Measurements from ENCODE around the gene USP48. TPM values are rescaled to one million over a fixed set of nuclear protein-coding genes. Genes with fewer than 3 reads are reported as not detected.

Gene USP48
- total RNA-seq, 1 experiment from 2014 or later: 84.8 TPM

DNA sequence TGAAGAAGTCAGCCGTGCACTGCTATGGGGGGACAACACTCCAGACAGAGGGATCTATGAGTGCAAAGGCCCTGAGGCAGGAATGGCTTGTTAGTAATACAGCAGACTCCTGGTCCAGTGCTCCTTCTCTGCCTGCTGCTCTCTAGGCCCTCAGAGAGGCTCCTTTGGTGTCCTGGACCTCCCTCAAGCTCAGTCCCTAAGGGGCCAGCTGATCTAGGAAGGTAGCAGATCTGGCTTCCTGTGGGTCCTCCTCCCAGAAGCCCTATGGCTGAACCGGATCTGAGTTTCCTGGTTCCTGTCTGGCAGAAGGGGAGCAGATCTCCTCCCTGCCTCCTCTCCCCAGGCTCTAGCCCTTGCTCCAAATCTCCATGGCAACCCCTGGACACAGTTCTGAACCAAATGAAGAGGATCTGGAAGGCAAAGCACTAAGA, 28.9 kb upstream of the USP48 start, which contains the start of gene LDLRAD2:
TSS of gene LDLRAD2 (plus strand) at position 391 of the 431 bp plus-strand sequence. CDS start 187 bp downstream, outside the sequence.
- H4K20me1 ChIP-seq (ENCODE audit: control insufficient read depth, insufficient read depth, insufficient read length): no peaks in the 10 kb centered on the region
- no peak within 1 kb of the TSS for H3K18ac ChIP-seq (ENCODE audit: insufficient read length, low read depth, low read length)
- H2BK15ac ChIP-seq (ENCODE audit: low read depth, low read length): no peak within 1 kb of the TSS
- H3K14ac ChIP-seq (ENCODE audit: insufficient read depth, low read length): no peak within 1 kb of the TSS
- TF ChIP-seq CTCF (conservative IDR thresholded peaks at IDR 0.05): no peak
- H4K91ac ChIP-seq (ENCODE audit: insufficient read length, low read depth, low read length): no peak within 1 kb of the TSS
- Mint-ChIP-seq H3K27ac (no peak within 1 kb of the TSS; a peak in 1 of 7 replicates), H3K36me3 (ENCODE audit: insufficient read depth in 1 of 3, low read depth in 3 of 3) (no peaks in the 10 kb centered on the region), H3K4me3 (no peak within 1 kb of the TSS; a peak in 1 of 5 replicates), H3K4me1 (peaks cover 5 to 7% of the 10 kb centered on the region in 2 experiments), H3K27me3 (ENCODE audit: low read depth) (peaks cover 16% of the 10 kb centered on the region), H3K9me3 (no peaks in the 10 kb centered on the region; a peak in 1 of 5 replicates)
- no peak within 1 kb of the TSS for H3K9ac ChIP-seq (ENCODE audit: extremely low read depth, insufficient read length, low read length)
- no peak within 1 kb of the TSS for H2BK12ac ChIP-seq (ENCODE audit: insufficient read length, low read depth, low read length)
- no peak within 1 kb of the TSS for H3K4me2 ChIP-seq (ENCODE audit: insufficient read depth, insufficient read length, low read length)
- H3K23ac ChIP-seq (ENCODE audit: insufficient read length, low read depth, low read length): no peak within 1 kb of the TSS
- H2BK20ac ChIP-seq (ENCODE audit: low read depth, low read length, poor library complexity, severe bottlenecking): no peak within 1 kb of the TSS
- H3K56ac ChIP-seq (ENCODE audit: insufficient read length, low read depth, low read length): no peak within 1 kb of the TSS
- H3K79me2 ChIP-seq (ENCODE audit: insufficient read depth, low read length): 0 out of 2 replicates have a peak, but pooled peaks cover 2% of the 10 kb centered on the region
- H2AFZ ChIP-seq (ENCODE audit: low read length): no peak within 1 kb of the TSS
- H3K4ac ChIP-seq (ENCODE audit: low read depth, low read length): no peak within 1 kb of the TSS
- no peaks in the 10 kb centered on the region for H3K4me1 ChIP-seq (ENCODE audit: insufficient read depth, low read length)
- no peak within 1 kb of the TSS for H3T11ph ChIP-seq (ENCODE audit: low read length)
- no peak for DNase-seq
- no peaks in the 10 kb centered on the region for H3K27me3 ChIP-seq (ENCODE audit: insufficient read depth, low read length)
- H2BK120ac ChIP-seq (ENCODE audit: low read depth, low read length, poor library complexity, severe bottlenecking): no peak within 1 kb of the TSS
- no peak within 1 kb of the TSS for H2BK5ac ChIP-seq (ENCODE audit: insufficient read length, low read length)
- no peak within 1 kb of the TSS for H3K27ac ChIP-seq (ENCODE audit: insufficient read length, low read depth, low read length)
- WGBS (ENCODE audit: extremely low coverage, insufficient read length, low lambda C conversion rate): no CpG with 5 or more reads among the region's 2 CpGs
- H3K79me1 ChIP-seq (ENCODE audit: insufficient read depth, low read depth, low read length, poor library complexity, severe bottlenecking): no peaks in the 10 kb centered on the region
- H3K23me2 ChIP-seq (ENCODE audit: insufficient read length, low read depth, low read length, poor library complexity, severe bottlenecking): no peaks in the 10 kb centered on the region
- H4K5ac ChIP-seq (ENCODE audit: insufficient read length, low read depth, low read length): no peak within 1 kb of the TSS
- no peaks in the 10 kb centered on the region for H3K9me3 ChIP-seq (ENCODE audit: control insufficient read depth, low read depth, low read length)
- no peak within 1 kb of the TSS for H2AK5ac ChIP-seq (ENCODE audit: insufficient read length, low read length)
- no peak within 1 kb of the TSS for H4K8ac ChIP-seq (replicated peaks; ENCODE audit: insufficient read length, low read depth, low read length)
